Loucy (cell line): ENCODE results near the gene SHC1.

Experiments
- H2AFZ ChIP-seq: fragments of 200-600 bp; sonication (generic); 2 replicates; pipeline ENCODE4 v1.6.0; 2016; ENCODE audit warnings: antibody characterized with exemption, mild to moderate bottlenecking, low read length, moderate library complexity
- H3F3A ChIP-seq: fragments of 200-600 bp; 2 replicates; pipeline ENCODE4 v1.6.0; 2016; ENCODE audit warnings: antibody characterized with exemption, low read depth, mild to moderate bottlenecking
- H3K27me3 ChIP-seq: fragments of 200-600 bp; sonication (generic); 2 replicates; pipeline ENCODE4 v1.6.1; 2014; ENCODE audit warnings: low read length, mild to moderate bottlenecking; ENCODE audit not compliant: insufficient read depth, poor library complexity, severe bottlenecking
- H3K36me3 ChIP-seq: fragments of 200-600 bp; sonication (generic); 2 replicates; pipeline ENCODE4 v1.6.1; 2016; ENCODE audit warnings: low read length; ENCODE audit not compliant: insufficient read depth
- H3K4me1 ChIP-seq: fragments of 200-600 bp; sonication (generic); 2 replicates; pipeline ENCODE4 v1.5.1; 2014; ENCODE audit warnings: low read length, mild to moderate bottlenecking; ENCODE audit not compliant: insufficient read depth, poor library complexity, severe bottlenecking
- H3K4me2 ChIP-seq: fragments of 200-600 bp; sonication (generic); 2 replicates; pipeline ENCODE4 v1.6.0; 2014; ENCODE audit warnings: antibody characterized with exemption, low read length, low read depth, mild to moderate bottlenecking; ENCODE audit not compliant: poor library complexity, severe bottlenecking
- H3K4me3 ChIP-seq: fragments of 200-600 bp; sonication (generic); 2 replicates; pipeline ENCODE4 v1.5.1; 2014; ENCODE audit warnings: low read length, mild to moderate bottlenecking, mixed read lengths; ENCODE audit not compliant: poor library complexity, severe bottlenecking
- H3K79me2 ChIP-seq: fragments of 200-600 bp; sonication (generic); 2 replicates; pipeline ENCODE4 v1.6.1; 2014; ENCODE audit warnings: low read length; ENCODE audit not compliant: insufficient read depth
- H3K9ac ChIP-seq: fragments of 200-600 bp; sonication (generic); 2 replicates; pipeline ENCODE4 v1.6.0; 2014; ENCODE audit warnings: mild to moderate bottlenecking, low read depth, low read length, moderate library complexity; ENCODE audit not compliant: poor library complexity, severe bottlenecking
- H3K9me2 ChIP-seq: fragments of 200-600 bp; sonication (generic); replicated peaks from 2 replicates; pipeline ENCODE4 v1.6.1; 2016; ENCODE audit warnings: low read depth, low read length, mixed read lengths
- H3K9me3 ChIP-seq: fragments of 200-600 bp; sonication (generic); 2 replicates; pipeline ENCODE4 v1.6.1; 2014; ENCODE audit warnings: mild to moderate bottlenecking, antibody characterized with exemption, low read length, low read depth; ENCODE audit not compliant: insufficient read depth
- H4K20me1 ChIP-seq: fragments of 200-600 bp; sonication (generic); 2 replicates; pipeline ENCODE4 v1.6.0; 2014; ENCODE audit warnings: antibody characterized with exemption, low read length, mild to moderate bottlenecking; ENCODE audit not compliant: insufficient read depth, poor library complexity, severe bottlenecking
- CTCF ChIP-seq: fragments of 200-600 bp; sonication (generic); conservative IDR thresholded peaks from 2 replicates; pipeline ENCODE4 v1.5.1; 2014; ENCODE audit warnings: mild to moderate bottlenecking, antibody characterized with exemption, low read length
- EZH2phosphoT487 ChIP-seq: fragments of 200-600 bp; IDR thresholded peaks from 2 replicates; pipeline ENCODE4 v1.6.1; 2018; ENCODE audit warnings: antibody characterized with exemption, mild to moderate bottlenecking, moderate library complexity, borderline replicate concordance

Gene SHC1

GRCh38 chr1:154958681-154959425 lies 11.7 kb downstream of the SHC1 start:
- Histone ChIP-seq H3K4me2 (no peak overlapping the region), H3K9me2 (no peaks in the 10 kb centered on the region), H3K27me3 (no peaks in the 10 kb centered on the region), H3K9ac (no peak overlapping the region), H3K36me3 (peaks cover 9% of the 10 kb centered on the region; the same call in 1 of the 2 replicates), H3F3A (peaks cover 7% of the 10 kb centered on the region; the same call in 1 of the 2 replicates), H3K4me3 (no peak overlapping the region), H2AFZ (no peak overlapping the region), H3K4me1 (peaks cover 52% of the 10 kb centered on the region), H4K20me1 (peaks cover 24% of the 10 kb centered on the region), H3K79me2 (peaks cover 82% of the 10 kb centered on the region), H3K9me3 (no peaks in the 10 kb centered on the region)
- no peak for TF ChIP-seq CTCF
- TF ChIP-seq EZH2phosphoT487, result no peak

- no peak overlapping the region for H3K4me3 ChIP-seq
- no peak overlapping the region for H2AFZ ChIP-seq
- TF ChIP-seq CTCF (no peak), EZH2phosphoT487 (no peak)
- no peaks in the 10 kb centered on the region for H3K27me3 ChIP-seq
- H3K9me2 ChIP-seq, result no peaks in the 10 kb centered on the region
- no peaks in the 10 kb centered on the region for H3K9me3 ChIP-seq
- peaks cover 24% of the 10 kb centered on the region for H4K20me1 ChIP-seq
- H3K4me1 ChIP-seq, result peaks cover 60% of the 10 kb centered on the region
- no peak overlapping the region for H3K9ac ChIP-seq
- H3K36me3 ChIP-seq, result peaks cover 1% of the 10 kb centered on the region; the same call in 1 of the 2 replicates
- H3F3A ChIP-seq, result peaks cover 7% of the 10 kb centered on the region; the same call in 1 of the 2 replicates
- peaks cover 82% of the 10 kb centered on the region for H3K79me2 ChIP-seq
- H3K4me2 ChIP-seq, result no peak overlapping the region
These were observed 12.5 kb downstream of the SHC1 start for GRCh38 chr1:154958036-154958435.

GRCh38 chr1:154957091-154957657 lies 13.4 kb downstream of the SHC1 start:
- H3K9me2 ChIP-seq, result no peaks in the 10 kb centered on the region
- H3K4me1 ChIP-seq, result peaks cover 61% of the 10 kb centered on the region
- H3K4me3 ChIP-seq, result no peak overlapping the region
- TF ChIP-seq CTCF (no peak), EZH2phosphoT487 (no peak)
- peaks cover 82% of the 10 kb centered on the region for H3K79me2 ChIP-seq
- H3K9ac ChIP-seq, result peak overlapping the region; percentile 84
- no peaks in the 10 kb centered on the region for H3K27me3 ChIP-seq
- peaks cover 24% of the 10 kb centered on the region for H4K20me1 ChIP-seq
- peak overlapping the region; percentile 86 for H3K4me2 ChIP-seq
- peaks cover 10% of the 10 kb centered on the region; the same call in 1 of the 2 replicates for H3F3A ChIP-seq
- H3K36me3 ChIP-seq, result no peaks in the 10 kb centered on the region; the same call in 1 of the 2 replicates
- H2AFZ ChIP-seq, result no peak overlapping the region
- no peaks in the 10 kb centered on the region for H3K9me3 ChIP-seq
